Mucosa of stomach (tissue), 1 donor: ENCODE results near the gene NONO.
"Not testable (repeated sequence)": the region's sequence is repeated elsewhere in the genome, so short reads cannot be mapped to it uniquely, and the experiment has no call there.

Source experiments
- H3K27me3 ChIP-seq: one replicate; pipeline ENCODE4 v1.7.0; 2013; ENCODE audit warnings: mild to moderate bottlenecking, low read length; ENCODE audit not compliant: control insufficient read depth, insufficient read depth
- H3K36me3 ChIP-seq: one replicate; pipeline ENCODE4 v1.7.0; 2013; ENCODE audit warnings: low read length; ENCODE audit not compliant: control insufficient read depth, insufficient read depth
- H3K4me1 ChIP-seq: one replicate; pipeline ENCODE4 v1.7.0; 2013; ENCODE audit warnings: mild to moderate bottlenecking, low read length; ENCODE audit not compliant: control insufficient read depth, insufficient read depth
- H3K4me3 ChIP-seq: one replicate; pipeline ENCODE4 v1.7.0; 2013; ENCODE audit warnings: low read length
- H3K9ac ChIP-seq: one replicate; pipeline ENCODE4 v1.7.0; 2013; ENCODE audit warnings: mild to moderate bottlenecking, low read length, moderate library complexity
- H3K9me3 ChIP-seq: one replicate; pipeline ENCODE4 v1.7.0; 2013; ENCODE audit warnings: mild to moderate bottlenecking, low read length, moderate library complexity; ENCODE audit not compliant: control insufficient read depth
- donor health status: Pancreatic carcinoma.

The NONO gene

DNA sequence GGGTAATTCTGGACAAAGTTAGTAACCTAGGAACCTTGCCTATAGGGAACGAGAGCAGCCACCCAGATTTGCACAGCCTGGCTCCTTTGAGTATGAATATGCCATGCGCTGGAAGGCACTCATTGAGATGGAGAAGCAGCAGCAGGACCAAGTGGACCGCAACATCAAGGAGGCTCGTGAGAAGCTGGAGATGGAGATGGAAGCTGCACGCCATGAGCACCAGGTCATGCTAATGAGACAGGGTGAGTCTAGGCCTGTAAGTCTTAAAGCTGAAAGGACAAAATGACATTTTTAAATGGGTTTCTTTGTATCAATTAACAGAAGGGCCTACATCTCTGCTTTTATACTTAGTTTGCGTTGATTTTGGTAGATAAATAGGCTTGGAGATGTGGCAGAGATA lies 13.4 kb downstream of the NONO start:
- no peaks in the 10 kb centered on the region for H3K9me3 ChIP-seq
- no peak overlapping the region for H3K9ac ChIP-seq
- H3K27me3 ChIP-seq, result no peaks in the 10 kb centered on the region
- H3K4me1 ChIP-seq, result no peaks in the 10 kb centered on the region
- no peaks in the 10 kb centered on the region for H3K36me3 ChIP-seq
- no peak overlapping the region for H3K4me3 ChIP-seq

DNA sequence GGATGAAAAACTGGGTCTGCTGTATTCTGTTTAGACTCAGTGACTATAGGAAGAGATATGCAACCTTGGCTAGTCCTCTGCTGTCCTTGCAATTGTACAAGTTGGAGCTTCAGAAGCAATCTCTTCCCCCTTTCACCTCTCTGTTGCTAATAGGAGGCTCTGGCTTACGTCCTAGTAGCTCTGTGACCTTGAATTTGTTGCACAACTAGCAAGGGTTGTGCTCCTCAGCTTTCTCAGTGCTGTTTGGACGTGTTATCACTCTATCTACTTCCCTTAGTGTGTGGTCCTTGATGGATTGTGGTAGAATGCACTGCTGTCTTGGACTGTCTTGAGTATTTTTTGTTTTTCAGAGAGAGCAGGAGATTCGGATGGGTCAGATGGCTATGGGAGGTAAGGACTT lies 14.7 kb downstream of the NONO start:
- Histone ChIP-seq H3K27me3 (no peaks in the 10 kb centered on the region), H3K9me3 (no peaks in the 10 kb centered on the region), H3K4me1 (no peaks in the 10 kb centered on the region), H3K9ac (no peak overlapping the region), H3K4me3 (no peak overlapping the region), H3K36me3 (no peaks in the 10 kb centered on the region)

DNA sequence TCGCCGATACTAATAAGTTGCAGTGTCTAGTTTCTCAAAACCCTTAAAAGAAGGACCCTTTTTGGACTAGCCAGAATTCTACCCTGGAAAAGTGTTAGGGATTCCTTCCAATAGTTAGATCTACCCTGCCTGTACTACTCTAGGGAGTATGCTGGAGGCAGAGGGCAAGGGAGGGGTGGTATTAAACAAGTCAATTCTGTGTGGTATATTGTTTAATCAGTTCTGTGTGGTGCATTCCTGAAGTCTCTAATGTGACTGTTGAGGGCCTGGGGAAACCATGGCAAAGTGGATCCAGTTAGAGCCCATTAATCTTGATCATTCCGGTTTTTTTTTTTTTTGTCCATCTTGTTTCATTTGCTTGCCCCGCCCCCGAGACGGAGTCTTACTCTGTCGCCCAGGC lies 16.6 kb downstream of the NONO start:
- H3K27me3 ChIP-seq, H3K4me1 ChIP-seq, H3K9me3 ChIP-seq, H3K36me3 ChIP-seq, H3K9ac ChIP-seq, H3K4me3 ChIP-seq: not testable (repeated sequence)

- not testable (repeated sequence) for H3K9me3 ChIP-seq, H3K36me3 ChIP-seq, H3K27me3 ChIP-seq, H3K4me3 ChIP-seq, H3K9ac ChIP-seq, H3K4me1 ChIP-seq
Measured at GRCh38 chrX:71300495-71300894, 17.1 kb downstream of the NONO start.

GRCh38 chrX:71301195-71301924 lies 17.9 kb downstream of the NONO start, which contains the start of gene ITGB1BP2:
Gene ITGB1BP2 (plus strand): TSS chrX:71301750. CDS start chrX:71301807, 57 bp downstream.
- H3K9ac ChIP-seq, result no peak within 1 kb of the TSS
- no peaks in the 10 kb centered on the region for H3K9me3 ChIP-seq
- H3K4me1 ChIP-seq, result no peaks in the 10 kb centered on the region
- H3K27me3 ChIP-seq, result no peaks in the 10 kb centered on the region
- H3K4me3 ChIP-seq, result no peak within 1 kb of the TSS
- no peaks in the 10 kb centered on the region for H3K36me3 ChIP-seq

GRCh38 chrX:71302461-71303213 lies 19.2 kb downstream of the NONO start:
- H3K27me3 ChIP-seq, result no peaks in the 10 kb centered on the region
- H3K4me1 ChIP-seq, result no peaks in the 10 kb centered on the region
- H3K4me3 ChIP-seq, result no peak overlapping the region
- no peaks in the 10 kb centered on the region for H3K9me3 ChIP-seq
- H3K36me3 ChIP-seq, result no peaks in the 10 kb centered on the region
- H3K9ac ChIP-seq, result no peak overlapping the region

GRCh38 chrX:71304561-71304960 lies 21.1 kb downstream of the NONO start:
- H3K9me3 ChIP-seq, result no peaks in the 10 kb centered on the region
- H3K9ac ChIP-seq, result no peak overlapping the region
- no peak overlapping the region for H3K4me3 ChIP-seq
- no peaks in the 10 kb centered on the region for H3K27me3 ChIP-seq
- H3K36me3 ChIP-seq, result no peaks in the 10 kb centered on the region
- no peaks in the 10 kb centered on the region for H3K4me1 ChIP-seq

- H3K4me1 ChIP-seq, result no peaks in the 10 kb centered on the region
- H3K27me3 ChIP-seq, result no peaks in the 10 kb centered on the region
- H3K36me3 ChIP-seq, result no peaks in the 10 kb centered on the region
- H3K9ac ChIP-seq, result no peak overlapping the region
- H3K9me3 ChIP-seq, result no peaks in the 10 kb centered on the region
- H3K4me3 ChIP-seq, result no peak overlapping the region
Measured at GRCh38 chrX:71315917-71316316, 32.5 kb downstream of the NONO start.

DNA sequence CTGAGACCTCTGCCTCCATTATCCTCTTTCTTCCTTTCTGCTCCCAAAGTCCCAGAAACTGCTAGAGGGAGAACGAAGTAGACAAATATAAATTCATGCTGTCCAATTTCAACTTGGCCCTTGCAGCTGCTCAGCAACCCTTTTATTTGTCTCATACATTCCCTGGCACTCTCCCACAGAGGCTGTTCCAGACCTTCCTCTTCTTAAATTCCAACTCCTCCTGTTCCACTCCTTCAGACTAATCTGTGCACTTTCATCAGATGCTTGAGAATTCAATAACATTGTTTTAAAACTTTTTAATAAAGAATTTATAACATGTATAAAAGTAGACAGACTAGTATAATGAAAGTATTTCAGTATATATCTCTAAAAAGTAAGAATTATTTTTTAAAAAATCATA lies 33.5 kb downstream of the NONO start:
- not testable (repeated sequence) for H3K36me3 ChIP-seq, H3K27me3 ChIP-seq, H3K4me1 ChIP-seq, H3K9me3 ChIP-seq, H3K9ac ChIP-seq, H3K4me3 ChIP-seq

- Histone ChIP-seq H3K36me3 (no peaks in the 10 kb centered on the region), H3K9me3 (no peaks in the 10 kb centered on the region), H3K9ac (no peak overlapping the region), H3K4me3 (no peak overlapping the region), H3K27me3 (no peaks in the 10 kb centered on the region), H3K4me1 (no peaks in the 10 kb centered on the region)
Measured at GRCh38 chrX:71320126-71320525, 36.7 kb downstream of the NONO start.

GRCh38 chrX:71321731-71322130 lies 38.3 kb downstream of the NONO start:
- no peaks in the 10 kb centered on the region for H3K4me1 ChIP-seq
- H3K9ac ChIP-seq, result no peak overlapping the region
- no peak overlapping the region for H3K4me3 ChIP-seq
- no peaks in the 10 kb centered on the region for H3K36me3 ChIP-seq
- H3K9me3 ChIP-seq, result no peaks in the 10 kb centered on the region
- H3K27me3 ChIP-seq, result no peaks in the 10 kb centered on the region

DNA sequence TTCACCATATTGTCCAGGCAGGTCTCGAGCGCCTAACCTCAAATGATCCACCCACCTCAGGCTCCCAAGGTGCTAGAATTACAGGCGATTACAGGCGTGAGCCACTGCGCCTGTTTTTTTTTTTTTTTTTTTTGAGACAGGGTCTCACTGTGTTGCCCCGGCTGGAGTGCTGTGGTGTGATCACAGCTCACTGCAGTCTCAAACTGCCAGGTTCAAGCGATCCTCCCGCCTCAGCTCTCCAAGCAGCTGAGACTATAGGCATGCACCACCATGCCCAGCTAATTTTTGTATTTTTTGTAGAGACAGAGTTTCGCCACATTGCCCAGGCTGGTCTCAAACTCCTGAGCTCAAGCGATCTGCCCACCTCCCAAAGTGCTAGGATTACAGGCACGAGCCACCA lies 41.0 kb downstream of the NONO start:
- not testable (repeated sequence) for H3K27me3 ChIP-seq, H3K36me3 ChIP-seq, H3K4me1 ChIP-seq, H3K9ac ChIP-seq, H3K4me3 ChIP-seq, H3K9me3 ChIP-seq
